Measurements from ENCODE around the gene PPP2R5A. TPM values are rescaled to one million over a fixed set of nuclear protein-coding genes. Genes with fewer than 3 reads are reported as not detected.
"Not testable (repeated sequence)": the region's sequence is repeated elsewhere in the genome, so short reads cannot be mapped to it uniquely, and the experiment has no call there.

The PPP2R5A gene
- total RNA-seq, 1 experiment from 2014 or later: 18.4 TPM

DNA sequence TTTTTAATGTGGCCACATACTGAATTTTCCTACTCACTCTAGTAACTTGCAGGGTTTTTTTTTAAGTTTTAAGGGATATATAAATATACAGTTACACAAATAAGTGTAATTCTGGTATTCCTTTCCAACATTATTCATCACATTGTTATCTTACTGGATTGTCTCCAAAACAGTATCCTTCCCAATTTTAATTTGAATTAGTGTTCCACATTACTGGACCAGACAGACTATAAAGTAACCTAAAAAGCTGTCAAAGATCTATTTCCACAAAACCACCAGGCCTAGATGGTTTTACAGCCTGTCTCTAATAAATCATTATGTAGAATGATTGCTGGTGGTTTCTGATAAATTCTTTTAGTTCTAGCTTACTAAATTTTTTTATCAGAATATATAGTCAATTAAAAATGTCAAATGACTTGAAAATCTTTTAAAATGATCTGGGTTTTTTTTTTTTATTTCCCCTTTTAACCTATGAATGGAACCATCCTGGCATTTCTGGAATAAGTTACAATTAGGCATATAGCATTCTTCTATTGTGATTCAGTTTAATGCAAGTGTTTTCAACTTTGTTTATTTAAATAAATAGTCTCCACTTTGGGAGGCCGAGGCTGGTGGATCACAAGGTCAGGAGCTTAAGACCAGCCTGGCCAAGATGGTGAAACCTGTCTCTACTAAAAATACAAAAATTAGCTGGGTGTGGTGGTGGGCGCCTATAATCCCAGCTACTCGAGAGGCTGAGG lies 70.2 kb downstream of the PPP2R5A start:
- no peak for DNase-seq (ENCODE audit: low spot score)

DNA sequence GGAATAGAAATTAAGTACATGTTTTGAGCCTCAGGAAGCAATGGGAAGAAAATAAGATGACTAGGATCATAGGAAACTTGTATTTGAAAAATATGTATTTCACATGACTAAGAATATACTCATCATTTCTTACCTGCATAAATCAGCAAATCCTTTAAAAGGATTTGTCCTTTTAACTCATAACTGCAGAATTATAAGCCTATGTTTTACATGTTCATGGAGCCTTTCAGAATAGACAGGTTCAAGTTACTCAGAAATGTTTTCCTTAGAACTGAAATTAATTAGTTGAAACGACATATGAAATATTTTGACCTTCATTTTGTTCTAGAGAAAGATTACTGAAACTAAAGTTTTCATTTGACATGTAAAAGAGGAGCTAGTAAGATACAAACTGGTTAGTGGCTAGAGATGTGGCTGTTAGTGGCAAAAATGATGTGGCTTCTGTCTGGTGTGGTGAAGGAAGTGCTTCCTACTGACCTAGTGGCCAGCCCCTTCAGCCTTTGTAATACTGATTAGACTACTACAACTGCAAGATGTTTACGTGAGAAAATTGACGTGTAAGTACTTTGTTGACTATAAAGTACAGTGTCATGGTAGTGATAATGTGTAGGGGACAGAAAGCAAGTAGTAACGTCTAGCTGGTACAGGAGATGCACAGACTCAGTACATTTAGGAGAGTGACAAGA lies 74.7 kb downstream of the PPP2R5A start:
- no peak for DNase-seq (ENCODE audit: low spot score)

DNA sequence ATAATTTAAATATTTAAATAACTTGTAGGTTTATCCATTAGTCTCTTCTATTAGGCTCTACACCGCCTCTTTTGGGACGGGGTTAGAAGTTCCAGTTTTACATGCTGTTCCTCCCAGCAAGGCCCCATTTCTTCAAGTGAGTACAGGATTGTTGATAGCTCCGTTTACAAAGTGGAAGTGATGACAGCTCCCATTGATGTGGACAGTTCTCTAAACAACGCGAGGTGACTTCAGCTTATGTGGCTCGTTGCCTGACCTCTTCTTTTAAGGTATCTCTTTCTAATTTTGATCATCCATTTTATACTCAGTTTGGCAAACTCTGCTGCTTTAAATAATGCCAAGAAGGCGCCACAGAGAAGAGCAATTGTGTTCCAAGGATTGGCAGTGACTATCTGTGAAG lies 79.8 kb downstream of the PPP2R5A start:
- DNase-seq (ENCODE audit: low spot score): no peak

DNA sequence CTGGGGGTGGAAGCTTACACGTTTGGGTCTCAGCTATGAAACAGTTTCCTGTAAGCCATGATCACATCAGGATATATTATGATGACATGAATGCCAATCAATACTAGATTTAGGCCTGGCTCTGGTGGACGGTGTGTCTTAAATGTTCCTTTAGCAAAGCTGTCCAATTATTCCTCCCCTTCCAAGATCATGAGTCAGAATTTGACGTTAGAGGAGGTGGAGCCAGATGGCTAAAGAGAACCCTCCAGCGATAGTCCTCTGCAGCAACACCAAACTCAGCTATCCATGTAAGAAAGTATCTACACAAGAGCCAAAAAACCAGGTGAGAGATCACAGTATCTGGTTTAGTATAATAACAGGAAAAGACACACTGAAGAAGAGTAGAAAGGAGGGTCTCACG lies 81.7 kb downstream of the PPP2R5A start:
- DNase-seq (ENCODE audit: low spot score): no peak

DNA sequence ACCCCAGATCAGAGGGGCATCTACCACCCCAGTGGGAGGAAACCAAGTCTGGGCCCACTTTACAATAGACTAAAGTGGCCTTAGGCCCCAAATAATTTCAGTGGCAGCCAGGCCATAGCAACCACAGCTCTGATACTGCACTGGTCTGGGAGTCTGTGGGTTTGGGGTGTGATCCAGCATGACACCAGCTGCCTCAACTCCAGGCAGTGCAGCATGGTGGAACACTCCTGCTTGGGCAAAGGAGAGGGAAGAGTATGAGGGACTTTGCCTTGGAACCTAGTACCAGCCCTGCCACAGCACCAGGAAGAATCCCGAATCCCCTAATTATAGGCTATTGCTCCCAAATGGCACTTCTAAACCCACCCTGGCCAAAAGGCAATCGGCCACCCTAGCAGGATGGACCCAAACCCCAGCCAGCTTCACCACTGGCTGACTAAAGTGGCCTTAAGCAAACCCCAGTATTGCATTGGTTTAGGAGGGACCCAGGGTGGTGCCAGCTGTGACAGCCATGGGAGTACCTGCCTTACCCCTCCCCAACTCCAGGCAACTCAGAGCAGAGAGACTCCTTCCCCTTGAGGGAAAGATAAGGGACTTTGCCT lies 82.4 kb downstream of the PPP2R5A start:
- DNase-seq (ENCODE audit: low spot score): no peak

DNA sequence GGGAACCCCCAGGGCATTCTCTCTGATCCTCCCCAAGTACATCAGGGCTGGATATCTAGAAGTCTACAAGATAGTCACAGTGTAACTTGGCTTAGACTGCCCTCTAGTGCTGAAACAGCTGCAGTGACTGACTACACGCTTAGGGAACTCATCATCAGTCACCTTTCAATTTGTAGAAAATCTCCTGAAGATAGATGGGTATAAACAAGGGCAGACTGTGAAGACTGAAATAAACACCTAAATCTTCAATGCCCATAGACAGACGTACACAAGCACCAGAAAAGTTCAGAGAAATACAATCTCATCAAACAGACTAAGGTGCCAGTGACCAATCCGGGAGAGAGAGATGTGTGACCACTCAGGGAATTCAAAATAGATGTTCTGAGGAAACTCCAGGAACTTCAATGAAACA lies 82.9 kb downstream of the PPP2R5A start:
- DNase-seq (ENCODE audit: low spot score): peak; percentile 58

DNA sequence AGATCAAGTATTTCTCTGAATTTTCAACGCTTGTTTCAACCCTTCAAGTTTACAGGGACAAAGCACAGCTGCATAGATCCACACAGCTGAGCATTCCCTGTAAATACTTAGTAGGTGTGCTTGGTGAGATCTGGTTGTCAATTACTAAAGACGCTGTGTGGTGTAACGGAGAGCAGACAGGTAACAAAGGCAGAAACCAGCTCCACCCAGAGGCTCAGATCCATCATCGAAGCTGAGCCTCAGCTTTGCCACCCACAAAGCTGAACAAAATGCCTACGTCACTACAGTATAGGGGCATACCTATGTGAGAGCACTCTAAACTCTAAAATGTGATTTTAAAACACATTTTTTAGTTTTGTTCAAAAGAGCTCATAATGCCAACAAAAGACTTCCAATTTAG lies 90.8 kb downstream of the PPP2R5A start:
- no peak for DNase-seq (ENCODE audit: low spot score)

DNA sequence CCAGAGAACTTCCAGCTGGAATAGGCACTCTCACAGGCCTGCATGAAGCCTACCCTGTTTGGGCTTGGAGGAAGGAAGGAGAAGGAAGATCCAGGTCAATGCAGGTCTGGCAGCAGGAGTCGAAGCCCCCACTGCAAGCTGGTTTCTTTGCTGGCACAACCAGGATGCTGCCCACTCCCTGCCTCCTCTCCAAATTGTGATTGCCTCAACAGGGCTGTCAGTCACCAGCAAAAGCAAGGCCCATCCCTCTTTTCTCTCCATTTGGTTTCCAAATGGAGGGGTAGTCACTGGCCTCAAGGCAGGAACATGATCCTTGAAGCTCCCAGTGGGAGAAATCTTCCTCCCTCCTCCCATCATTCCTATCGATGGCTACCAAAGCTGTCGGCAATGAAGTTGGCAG lies 92.4 kb downstream of the PPP2R5A start:
- no peak for DNase-seq (ENCODE audit: low spot score)

DNA sequence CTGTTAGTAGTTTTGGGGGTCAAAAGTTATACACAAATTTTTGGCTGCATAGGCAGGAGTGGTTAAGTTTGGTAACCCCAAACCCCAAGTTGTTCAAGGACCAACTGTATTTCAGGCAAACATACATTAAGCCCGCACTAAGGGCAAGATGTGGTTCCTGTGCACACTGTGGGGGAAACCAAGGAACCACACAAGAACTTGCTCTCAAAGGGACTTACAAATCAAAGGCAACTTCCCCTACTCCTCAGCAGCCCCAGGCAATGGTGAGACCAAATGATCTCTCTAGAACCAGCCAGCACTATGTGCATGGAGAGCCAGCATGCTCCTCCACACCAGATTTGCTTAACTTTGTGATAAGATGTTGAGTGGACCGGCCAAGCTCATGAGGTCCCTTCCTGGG lies 94.2 kb downstream of the PPP2R5A start:
- DNase-seq (ENCODE audit: low spot score): no peak

DNA sequence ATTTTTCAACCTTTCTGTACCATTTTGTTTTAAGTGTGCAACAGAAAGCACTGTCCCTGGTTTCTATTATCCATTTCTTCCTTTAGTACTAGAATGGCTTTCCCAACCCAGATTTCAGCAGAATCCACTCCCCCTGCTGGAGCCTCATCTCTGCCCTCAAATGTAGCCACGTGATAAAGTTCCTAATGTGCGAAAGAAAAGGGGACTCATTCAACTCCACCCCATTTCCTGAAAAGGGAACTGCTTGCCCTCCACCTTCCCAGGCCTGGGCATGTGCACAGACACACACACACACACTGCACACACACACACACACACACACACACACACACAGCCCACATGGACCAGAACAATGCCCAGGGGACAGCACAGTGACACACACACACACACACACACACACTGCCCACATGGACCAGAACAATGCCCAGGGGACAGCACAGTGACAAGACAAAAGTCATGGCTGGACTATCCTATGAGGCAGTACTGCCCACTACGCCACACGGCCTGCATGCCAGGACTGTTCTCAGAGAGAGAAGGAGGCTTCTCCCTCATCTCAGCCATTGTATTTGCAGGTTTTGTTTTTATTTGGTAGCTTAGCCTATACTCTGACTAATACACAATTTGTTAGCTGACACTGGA lies 96.3 kb downstream of the PPP2R5A start:
- no peak for DNase-seq (ENCODE audit: low spot score)

DNA sequence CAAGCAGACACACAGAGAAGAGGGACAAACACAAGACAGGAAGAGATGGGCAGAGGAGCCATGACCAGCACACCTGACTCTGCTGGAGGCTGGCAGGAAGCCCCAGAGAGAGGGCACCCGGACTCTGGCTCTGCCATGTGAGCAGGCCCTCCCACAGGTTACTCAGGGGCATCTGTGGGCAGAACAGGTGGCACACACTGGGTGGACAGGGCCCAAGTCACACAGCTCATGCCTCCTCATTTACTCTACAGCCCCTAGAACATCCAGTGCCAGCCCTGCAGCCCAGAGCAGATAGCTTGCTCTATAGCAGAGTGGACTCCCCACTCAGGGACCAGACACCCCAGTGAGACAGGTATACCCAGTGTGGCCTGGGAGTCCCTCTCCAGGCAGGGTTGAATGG lies 100.8 kb downstream of the PPP2R5A start:
- DNase-seq (ENCODE audit: low spot score): no peak

DNA sequence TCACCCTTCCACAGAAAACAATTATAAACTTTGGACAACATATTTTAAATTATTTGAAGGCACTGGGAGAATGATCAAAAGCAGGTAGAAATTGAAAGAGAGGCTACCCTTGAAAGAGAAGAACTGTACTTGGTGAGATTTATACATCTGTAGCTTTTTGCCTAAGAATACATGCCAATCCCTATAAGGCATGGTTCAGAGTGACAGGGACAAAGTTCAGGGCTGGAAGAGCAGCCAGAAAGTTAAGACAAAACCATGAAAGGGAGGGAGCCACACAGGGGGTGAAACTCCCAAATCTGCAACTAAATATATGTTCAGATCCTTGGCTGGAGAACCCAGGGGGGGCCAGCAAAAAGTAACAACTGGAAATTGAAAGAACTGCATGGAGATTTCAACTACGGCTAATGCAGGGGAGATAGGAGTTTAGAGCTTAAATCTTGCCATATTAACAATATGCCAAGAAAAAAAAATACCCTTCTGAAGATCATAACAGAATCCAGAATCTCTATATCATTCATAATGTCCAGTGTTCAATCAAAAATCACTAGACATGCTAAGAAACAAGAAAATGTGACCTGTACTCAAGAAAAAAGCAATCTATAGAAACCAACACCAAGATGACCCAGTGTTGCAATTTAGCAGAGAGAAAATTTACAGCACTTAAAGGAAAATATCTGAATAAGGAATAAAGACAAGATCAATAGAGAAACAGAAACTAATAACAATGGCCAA lies 103.9 kb downstream of the PPP2R5A start:
- no peak for DNase-seq (ENCODE audit: low spot score)

DNA sequence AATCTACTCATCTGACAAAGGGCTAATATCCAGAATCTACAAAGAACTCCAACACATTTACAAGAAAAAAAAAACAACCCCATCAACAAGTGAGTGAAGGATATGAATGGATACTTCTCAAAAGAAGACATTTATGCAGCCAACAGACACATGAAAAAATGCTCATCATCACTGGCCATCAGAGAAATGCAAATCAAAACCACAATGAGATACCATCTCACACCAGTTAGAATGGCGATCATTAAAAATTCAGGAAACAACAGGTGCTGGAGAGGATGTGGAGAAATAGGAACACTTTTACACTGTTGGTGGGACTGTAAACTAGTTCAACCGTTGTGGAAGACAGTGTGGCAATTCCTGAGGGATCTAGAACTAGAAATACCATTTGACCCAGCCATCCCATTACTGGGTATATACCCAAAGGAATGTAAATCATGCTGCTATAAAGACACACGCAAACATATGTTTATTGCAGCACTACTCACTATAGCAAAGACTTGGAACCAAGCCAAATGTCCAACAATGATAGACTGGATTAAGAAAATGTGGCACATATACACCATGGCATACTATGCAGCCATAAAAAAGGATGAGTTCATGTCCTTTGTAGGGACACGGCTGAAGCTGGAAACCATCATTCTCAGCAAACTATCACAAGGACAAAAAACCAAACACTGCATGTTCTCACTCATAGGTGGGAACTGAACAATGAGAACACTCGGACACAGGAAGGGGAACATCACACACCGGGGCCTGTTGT lies 110.6 kb downstream of the PPP2R5A start:
- not testable (repeated sequence) for DNase-seq (ENCODE audit: low spot score)

DNA sequence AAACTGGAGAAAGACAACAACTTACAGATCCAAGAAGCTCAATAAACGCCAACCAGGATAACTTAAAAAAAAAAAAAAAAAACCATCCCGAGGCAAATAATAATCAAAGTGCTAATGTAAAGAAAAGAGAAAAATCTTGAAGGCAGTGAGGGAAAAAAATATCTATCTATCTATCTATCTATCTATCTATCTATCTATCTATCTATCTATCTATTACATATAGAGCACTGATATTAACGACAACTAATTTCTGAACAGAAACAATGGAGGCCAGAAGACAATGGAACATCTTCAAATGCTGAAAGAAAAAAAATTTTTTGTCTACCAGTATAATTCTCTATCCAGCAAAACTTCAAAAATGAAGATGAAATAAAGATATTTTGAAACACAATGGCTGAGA lies 111.4 kb downstream of the PPP2R5A start:
- no peak for DNase-seq (ENCODE audit: low spot score)

DNA sequence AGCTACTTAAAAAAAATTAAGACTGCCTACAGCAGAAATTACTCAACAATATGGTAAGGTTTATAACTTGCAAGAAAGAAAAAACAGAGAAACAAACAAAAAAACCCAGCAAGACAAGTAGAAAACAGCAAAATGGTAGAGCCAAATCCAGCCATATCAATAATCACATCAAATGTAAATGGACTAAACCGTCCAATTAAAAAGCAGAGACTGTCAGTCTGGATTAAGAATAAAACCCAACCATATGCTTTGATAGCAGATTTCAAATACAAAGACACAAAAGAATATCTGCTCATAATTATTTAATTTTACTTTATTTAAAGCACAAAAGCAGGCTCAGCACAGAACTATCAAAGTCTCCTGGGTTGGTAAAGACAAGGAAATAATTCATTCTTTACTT lies 112.0 kb downstream of the PPP2R5A start:
- DNase-seq (ENCODE audit: low spot score): no peak

DNA sequence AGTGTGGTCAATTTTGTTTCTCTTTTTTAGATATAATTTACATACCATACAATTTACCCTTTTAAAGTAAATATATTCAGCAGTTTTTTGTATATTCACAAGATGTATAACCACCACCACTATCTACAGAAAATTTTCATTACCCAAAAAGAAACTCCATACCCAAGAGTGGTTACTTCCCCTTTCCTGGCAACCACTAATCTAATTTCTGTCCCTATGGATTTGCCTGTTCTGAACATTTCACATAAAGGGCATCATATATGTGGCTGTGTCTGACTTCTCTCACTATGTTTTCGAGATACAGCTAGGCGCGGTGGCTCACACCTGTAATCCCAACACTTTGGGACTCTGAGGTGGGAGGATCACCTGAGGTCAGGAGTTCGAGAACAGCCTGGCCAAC lies 115.8 kb downstream of the PPP2R5A start:
- DNase-seq (ENCODE audit: low spot score): no peak

DNA sequence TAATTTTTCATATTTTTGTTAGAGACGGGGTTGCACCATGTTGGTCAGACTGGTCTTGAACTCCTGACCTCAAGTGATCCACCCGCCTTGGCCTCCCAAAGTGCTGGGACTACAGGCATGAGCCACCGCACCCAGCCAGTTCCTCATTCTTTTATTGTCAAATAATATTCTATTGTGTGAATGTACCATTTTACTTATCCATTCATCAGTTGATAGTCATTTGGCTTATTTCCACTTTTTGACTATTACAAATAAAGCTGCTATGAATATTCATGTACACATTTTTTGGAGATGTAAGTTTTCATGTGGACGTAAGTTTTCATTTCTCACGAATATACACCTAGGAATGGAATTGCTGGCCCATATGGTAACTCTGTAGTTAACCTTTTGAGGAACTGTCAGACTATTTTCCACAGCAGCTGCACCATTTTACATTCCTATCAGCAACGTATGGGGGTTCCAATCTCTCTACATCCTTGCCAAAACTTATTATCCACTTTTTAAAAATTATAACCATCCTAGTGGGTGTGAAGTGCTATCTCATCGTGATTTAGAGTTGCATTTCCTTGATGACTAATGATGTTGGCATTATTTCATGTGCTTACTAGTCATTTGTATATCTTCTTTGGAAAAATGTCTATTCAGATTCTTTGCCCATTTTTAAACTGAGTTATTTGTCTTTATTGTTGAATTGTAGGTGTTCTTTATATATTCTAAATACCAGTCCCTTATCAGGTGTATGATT lies 116.8 kb downstream of the PPP2R5A start:
- no peak for DNase-seq (ENCODE audit: low spot score)

DNA sequence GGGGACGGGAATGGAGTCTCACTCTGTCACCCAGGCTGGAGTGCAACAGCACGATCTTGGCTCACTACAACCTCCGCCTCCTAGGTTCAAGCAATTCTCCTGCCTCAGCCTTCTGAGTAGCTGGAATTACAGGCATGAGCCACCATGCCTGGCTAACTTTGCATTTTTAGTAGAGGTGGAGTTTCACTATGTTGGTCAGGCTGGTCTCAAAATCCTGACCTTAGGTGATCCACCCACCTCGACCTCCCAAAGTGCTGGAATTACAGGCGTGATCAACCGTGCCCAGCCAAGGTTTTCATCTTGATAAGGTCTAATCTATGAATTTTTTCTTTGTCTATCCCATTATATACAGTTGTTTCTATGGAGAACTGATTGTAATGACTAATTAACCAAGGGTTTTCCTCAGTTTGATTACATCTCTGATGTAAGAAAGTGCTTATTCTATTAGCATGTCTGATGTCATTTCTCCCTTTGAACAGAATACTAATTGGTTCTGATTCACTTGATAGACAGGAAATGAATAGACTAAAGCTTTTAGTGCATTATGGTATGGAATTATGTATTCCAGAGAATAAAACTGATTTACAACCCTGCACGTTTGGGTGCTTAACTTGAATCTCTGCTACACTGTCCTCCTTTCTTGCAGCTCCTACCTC lies 117.6 kb downstream of the PPP2R5A start:
- no peak for DNase-seq (ENCODE audit: low spot score)

DNA sequence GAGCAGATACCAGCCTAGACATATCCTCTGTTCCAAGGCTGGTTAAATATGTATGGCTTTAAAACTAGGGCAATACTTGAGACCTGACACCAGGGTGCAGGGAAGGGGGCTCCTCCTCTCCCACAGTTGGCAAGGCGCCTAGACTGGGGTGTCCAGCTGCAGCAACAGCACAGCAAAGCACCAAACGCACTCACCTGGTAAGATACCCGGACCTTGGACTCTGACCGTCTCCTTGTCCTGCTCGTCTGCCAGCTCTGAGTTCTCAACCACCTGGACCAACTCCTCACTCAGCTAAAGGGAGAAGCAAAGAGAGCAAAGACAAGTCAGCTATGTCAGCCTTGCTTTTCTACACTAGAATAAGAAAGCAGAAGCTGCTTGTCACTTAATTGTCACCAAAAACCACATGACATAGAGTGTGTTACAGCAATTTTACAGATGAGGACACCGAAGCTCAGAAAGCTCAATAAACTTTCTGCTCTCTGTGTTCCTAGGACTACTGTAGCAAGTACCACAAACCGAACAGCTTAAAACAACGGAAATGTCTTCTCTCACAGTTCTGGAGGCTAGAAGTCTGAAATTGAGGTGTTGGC lies 125.1 kb downstream of the PPP2R5A start:
- no peak for DNase-seq (ENCODE audit: low spot score)
